HG03439 (cell line): ENCODE measurements around the gene PSTPIP2.

Experiments
- ATAC-seq: cut with Tn5 transposase; IDR thresholded peaks from one replicate; pipeline ENCODE4 v1.9.1; 2021; ENCODE audit warnings: mild to moderate bottlenecking, moderate library complexity; ENCODE audit not compliant: unreplicated experiment

Gene PSTPIP2

DNA sequence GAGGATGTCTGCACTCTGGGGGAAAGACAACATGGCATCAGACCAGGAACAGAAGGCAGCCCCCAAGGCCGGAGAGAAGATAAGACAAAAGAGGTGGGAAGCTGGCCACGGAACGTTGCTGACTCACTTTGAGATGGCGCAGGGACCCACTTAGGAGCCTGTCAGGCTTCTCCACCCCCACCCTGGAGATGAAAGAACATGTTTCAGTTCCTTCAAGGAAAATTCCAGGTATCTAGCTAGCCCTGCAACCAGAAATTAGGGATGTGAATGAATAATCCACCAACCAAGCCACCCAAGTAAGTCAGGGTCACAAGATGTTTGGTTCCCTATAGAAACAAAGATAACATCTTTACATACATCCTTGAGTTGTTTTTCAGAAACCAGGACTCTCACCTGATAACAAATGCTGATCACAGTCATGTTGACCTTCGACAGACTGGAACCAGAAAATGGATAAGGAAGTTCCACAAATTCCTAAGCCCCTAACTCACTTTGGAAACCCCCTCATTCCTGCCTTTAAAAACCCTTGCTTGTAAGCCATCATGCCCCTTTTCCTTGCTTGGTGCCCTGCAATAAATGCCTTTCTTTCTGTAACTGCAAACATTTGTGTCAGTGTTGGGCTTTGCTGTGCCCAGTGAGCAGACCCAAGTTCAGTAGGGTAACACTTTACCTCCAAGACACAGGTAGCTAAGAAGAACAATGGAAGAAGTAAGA, 31.9 kb downstream of the PSTPIP2 start:
- ATAC-seq, result no peak

DNA sequence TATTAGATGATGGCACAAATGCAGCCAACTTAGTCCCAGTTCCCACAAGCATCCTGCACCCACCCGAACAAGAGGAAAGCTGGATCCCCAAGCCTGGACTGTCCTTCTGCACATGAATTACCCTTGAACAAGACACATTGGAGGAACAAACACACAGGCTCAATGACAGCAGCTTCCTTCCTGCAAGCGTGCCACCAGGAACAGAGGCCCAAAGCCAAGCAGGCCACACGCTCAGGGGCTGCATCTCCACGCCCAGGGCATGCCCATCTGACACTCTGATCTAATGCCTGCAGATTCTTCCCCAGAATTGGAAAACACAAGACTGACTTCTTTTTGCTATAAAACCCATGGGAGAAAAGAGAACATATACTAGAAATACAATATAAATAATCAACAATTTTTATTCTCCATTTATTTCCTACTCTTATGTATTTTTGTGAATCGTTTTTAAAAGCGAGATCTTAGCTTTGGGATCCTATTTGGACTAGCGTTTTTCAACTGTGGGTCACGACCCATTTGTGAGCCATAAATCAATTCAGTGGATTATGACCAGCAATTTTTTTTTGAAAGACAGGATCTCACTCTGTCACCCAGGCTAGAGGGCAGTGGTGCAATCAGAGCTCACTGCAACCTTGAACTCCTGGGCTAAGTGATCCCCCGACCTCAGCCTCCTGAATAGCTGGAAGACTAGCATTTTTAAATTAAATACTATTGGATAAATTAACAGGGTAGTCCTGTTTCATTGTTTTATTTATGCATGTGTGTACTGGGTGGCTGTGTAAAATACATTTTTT, 34.4 kb downstream of the PSTPIP2 start:
- no peak for ATAC-seq

DNA sequence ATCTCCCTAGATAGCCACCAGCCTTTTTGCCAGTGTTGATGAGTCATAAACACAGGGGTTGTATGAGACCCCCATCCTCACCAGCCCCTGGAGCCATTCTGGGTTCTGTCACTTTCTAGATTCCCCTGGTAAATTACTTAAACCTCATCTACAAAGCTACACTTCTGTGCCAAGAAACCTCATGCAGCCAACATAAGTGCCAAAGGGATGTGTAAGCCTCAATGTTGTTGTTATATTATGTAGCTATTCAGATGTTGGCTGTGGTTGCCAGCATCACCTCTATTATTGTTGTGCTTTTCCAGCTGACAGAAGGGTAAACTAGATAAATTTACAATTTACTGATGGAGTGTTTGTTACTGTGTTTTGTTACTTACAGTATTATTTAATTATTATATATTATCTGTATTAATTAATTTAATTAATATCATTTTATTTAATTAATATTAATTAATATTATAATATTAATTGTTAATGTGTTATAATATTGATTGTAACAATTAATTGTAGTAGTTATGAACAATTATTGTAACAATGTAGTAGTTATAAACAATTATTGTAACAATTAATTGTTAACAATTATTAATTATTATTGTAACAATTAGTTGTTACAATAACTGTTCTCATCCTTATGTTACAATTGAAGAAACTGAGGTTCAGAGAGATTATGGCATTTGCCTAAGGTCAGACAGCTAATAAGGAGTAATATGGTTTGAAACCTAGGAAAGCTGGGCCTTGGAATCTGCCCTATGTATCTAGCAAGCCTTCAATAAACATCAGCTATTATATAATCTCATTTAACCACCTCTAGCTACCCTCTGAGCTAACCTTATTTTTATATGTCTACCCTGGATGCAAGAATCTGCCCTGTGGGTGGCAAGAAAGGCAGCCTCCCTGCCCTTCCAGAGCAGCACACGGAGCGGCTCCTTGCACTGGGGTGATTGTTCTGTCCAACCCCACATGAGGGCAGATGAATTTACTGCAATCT, 36.1 kb downstream of the PSTPIP2 start:
- no peak for ATAC-seq

DNA sequence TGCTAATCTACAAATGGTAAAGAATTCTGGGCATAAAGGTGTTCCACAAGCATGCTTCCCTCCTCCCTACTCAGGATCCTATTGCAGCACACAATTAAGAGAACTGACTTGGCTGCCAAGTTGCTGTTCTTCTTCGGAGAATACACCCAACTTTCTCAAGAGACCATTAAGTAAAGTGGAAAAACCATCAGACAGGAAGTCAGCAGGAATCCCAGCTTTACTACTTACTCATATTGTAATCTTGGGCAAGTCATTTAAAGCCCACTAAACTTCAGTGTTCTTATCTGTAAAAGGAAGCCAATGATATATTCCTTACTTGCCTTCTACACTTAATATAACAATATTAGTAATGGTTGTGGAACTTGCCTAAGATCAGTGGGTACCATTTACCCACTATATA, 37.8 kb downstream of the PSTPIP2 start:
- ATAC-seq, result no peak

DNA sequence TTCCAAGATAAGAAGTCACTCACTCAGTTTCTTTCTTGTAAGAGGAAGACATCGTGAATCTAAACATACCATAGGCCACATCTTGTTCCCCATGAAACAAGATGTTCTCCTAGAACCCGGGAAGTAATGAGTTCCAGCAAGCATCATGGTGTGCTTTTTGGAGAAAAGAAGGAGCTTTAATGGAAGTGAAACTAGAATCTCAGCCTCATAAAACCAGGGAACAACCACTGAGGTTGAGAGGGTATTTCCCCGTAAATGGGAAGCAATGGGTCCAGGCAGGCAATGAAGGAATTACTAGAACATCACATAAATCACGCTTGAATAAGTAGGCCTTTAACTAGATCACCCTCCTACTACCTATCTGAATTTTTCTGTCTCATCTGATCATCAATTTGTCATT, 40.3 kb downstream of the PSTPIP2 start:
- ATAC-seq, result no peak

DNA sequence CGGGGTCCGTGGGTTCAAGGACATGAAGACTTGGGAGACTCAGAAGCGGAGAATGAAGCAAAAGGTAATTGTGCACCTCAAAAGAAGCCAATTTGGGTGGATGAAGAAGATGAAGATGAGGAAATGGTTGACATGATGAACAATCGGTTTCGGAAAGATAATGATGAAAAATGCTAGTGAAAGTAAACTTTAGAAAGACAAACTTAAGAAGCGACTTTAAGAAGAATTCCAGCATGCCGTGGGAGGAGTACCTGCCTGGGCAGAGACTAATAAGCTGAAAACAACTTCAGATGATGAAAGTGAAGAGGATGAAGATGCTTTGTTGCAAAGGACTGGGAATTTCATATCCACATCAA, 43.5 kb downstream of the PSTPIP2 start:
- no peak for ATAC-seq

DNA sequence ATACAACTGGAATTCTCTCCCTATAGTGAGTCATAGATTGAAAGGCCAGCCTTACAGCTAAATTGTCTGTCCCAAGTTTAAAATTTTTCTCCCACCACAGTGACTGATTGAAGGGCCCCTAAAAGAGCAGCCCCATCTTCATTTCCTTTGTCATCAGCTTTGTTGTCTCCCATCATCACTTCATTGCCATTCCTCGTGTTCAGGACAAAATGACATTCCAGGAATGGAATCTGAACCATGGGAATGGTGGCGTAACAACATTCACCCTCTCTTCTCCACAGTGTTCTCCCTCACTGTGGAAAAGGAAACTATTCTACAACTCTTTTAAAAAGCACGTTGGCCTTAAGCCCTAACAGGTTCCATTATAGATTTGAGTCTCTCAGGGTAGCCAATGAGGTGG, 52.1 kb downstream of the PSTPIP2 start:
- no peak for ATAC-seq

DNA sequence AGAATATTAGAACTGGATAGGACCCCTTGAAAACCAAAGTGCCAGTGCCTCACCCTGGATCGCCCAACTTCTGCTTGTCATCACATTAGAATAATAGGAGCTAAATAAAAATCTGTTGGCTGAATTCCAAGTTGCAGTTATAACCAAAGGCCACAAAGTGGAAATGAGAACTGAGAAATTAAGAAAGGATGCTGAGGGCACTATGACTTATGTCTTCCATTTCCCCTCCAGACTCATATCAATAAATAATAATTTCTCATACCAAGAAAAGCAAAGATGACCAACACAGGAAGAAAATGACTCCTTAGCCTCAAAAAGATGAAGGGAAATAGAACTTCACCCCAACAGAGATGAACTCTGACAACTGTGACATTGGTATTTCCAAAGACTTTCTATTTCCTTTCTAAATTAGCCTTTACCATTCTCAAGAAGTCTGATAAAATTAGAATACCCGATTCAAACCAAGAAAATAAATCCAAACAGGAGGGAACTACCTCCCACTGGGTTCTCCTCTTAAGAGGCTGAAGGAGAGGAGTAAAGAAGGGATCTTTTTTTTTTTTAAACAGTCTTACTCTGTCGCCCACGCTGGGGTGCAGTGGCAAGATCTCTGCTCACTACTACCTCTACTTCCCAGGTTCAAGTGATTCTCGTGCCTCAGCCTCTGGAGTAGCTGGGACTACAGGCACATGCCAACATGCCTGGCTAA, 58.4 kb downstream of the PSTPIP2 start:
- peak; percentile 54 for ATAC-seq

DNA sequence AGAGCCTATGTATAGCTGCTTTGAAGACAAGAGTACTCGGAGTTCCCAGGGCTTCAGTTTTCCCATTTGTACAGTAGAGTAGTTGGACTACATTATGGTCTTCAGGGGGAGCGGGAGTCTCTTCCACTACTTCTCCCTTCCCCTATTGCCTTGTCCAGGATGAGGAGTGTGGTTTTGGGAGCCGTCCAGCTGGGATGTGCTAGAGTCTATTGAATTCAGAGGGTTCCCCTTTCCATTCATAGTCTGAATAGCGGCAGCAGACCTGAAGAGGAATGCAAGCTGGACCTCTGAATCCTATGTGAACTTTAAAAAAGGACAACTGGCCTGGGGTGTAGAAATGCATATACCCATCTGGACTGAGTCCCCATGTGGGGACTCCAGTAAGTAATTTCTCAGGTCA, 61.4 kb downstream of the PSTPIP2 start:
- no peak for ATAC-seq

DNA sequence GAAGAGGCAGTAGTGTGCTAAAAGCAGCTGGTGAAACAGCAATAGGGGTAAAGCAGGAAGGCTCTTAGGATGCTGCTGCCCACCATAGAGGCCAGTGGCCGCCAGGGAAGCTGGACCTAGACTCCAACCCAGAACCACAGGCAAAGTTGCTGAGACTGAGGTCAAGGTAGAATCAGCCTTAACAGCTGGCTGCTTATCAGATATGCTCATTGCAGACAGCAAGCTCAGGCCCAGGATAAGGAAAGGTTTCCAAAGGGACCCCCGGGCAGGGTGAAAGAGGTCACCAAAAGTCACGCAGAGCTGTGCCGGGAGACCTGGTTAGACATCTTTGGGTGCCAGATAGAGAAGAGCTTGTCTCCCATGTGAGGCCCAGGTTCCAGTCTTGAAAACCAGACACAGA, 62.0 kb downstream of the PSTPIP2 start:
- ATAC-seq, result no peak

DNA sequence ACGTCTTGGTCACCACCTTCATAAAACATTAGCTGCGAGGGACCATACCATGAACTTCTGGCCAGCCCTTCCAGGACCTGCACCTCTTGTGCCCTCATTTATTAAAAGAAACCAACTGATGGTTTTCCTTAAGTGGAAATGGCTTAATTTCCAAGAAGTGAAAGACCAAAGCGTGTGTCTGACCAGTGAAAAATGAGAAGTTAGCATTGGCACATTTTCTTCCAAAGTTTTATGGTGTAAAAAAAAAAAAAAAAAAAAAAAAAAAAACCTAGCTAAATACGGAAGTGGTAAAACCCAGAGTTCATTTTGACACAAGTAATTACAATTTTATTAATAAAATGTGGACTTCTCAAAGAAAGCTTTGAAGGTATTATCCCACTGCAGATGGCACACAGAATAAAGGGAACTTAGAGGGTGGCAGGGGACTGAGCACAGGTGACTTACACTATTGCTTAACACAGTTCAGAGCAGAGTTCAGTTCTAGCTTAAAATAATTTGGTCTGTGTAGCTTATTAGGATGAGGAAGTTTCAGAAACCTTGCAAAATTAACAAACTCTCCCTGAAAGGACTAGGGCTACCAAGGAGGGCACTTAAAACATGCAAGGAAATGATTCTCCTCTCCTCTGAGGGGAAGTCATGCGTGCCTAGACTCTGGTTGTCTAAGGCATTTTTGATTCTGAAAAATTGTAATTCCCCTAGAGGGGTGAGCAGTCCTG, 62.8 kb downstream of the PSTPIP2 start:
- ATAC-seq, result no peak

DNA sequence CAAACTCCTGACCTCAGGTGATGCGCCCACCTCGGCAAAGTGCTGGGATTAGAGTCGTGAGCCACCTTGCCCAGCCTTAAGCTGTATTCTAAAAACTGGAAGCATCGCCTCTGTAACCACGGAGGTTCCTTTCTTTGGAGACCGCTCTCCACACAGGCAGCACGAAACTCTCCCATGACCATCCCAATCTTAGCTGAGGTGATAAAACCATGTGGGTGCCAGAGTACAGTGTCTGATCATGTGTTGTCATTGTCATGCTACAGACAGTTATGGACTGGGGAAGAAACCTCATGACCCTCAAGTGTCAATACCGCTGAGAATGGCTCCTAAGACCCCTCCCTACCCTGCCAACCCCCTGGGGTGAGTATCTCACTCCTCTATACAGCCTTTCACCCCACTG, 63.5 kb downstream of the PSTPIP2 start:
- ATAC-seq, result no peak

DNA sequence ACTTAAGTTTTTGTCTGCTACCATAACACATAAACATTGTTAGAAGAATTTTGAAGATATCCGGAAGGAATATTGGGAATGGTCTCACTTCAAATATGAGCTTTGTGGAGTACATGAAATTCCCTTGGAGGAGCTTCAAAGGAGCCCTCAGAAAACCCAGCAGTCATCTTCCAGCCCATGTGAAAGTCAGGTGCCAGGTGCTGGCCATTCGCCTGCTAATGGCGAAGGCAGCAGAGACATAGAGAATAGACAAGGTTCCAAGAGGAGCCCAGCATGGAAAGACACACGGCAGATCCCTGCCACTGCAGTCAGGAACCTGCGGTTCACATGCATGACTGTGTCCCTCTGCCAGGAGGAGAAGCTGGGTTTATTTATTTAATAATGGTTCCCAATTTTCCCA, 64.9 kb downstream of the PSTPIP2 start:
- ATAC-seq, result no peak

DNA sequence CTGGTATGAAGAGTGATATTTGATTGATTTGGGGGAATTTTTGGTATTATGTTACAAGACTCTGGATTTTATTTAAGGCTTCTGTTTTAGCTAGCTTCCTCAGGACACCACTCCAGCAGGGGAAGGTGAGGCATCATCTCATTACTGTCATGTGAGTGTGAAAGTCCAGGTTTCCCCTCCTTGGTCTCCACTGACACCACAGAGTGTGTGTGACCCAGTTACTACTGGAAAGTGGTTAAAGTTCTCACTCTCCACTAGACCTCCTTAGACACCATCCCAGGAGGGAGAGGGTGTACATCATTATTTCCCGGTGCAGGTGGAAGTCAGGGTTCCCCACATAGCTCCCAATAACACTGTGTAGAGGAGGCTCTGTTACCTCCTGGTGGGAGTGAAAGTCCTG, 69.1 kb downstream of the PSTPIP2 start:
- ATAC-seq, result no peak

DNA sequence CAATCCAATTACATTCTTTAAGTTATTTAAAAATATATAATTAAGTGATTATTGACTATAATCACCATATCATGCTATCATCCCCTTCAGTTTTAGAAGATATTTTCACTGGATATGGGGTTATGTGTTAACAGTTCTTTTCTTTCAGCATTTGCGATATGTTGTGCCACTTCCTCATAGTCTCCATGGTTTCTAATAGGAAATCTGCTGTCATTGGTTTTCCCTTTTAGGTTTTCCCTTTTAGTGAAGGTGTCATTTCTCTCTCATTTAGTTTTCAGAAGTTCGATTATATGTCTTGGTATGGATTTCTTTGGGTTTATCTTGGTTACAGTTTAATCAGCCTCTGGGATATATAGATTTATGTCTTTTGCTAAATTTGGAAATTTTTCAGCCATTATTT, 70.2 kb downstream of the PSTPIP2 start:
- no peak for ATAC-seq

DNA sequence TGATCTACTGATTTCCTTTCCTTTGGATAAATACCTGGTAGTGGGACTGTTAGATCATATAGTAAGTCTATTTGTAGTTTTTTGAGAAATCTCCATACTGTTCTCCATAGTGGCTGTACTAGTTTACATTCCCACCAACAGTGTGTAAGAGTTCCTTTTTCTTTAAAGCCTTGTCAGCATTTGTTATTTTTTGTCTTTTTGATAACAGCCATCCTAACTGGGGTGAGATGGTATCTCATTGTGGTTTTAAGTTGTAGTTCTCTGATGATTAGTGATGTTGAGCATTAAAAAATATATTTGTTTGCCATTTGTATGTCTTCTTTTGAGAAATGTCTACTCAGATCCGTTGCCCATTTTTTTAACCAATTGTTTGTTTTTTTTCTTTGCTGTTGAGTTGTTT, 71.0 kb downstream of the PSTPIP2 start:
- no peak for ATAC-seq

DNA sequence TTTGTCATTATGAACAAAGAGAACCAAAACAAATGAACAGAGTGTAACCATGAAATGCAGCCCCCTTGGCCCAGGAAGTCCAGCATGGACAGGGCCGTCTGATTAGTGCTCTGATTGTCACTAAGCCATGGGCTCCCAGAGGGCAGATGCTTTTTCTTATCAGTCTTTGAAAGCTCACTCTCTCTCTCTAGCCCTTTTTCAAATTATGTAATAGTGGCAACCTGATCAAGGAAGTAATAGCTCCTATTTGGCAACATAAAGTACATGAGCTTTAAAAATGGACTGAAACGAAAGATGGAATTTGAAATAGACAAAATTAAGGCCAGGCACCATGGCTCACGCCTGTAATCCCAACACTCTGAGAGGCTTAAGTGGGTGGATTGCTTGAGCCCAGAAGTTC, 72.5 kb downstream of the PSTPIP2 start:
- ATAC-seq, result no peak

DNA sequence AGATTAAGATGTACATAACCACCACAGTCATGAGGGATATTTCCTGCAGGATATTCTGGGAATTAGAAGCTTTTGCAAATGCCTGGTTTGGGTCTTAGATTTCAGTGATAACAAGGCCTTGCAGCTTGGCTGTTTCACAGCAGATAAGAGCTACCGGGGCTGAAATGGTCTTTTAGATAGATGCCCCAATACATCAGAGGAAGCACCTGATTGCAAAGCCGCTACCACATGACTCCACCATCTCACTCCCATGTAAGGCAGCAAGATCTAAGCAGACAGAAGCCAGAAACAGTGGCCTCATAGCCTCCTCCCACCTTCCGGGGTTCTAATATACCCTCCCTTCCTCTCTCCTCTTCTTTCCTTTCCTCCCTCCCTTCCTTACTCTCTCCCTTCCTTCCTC, 73.8 kb downstream of the PSTPIP2 start:
- no peak for ATAC-seq

DNA sequence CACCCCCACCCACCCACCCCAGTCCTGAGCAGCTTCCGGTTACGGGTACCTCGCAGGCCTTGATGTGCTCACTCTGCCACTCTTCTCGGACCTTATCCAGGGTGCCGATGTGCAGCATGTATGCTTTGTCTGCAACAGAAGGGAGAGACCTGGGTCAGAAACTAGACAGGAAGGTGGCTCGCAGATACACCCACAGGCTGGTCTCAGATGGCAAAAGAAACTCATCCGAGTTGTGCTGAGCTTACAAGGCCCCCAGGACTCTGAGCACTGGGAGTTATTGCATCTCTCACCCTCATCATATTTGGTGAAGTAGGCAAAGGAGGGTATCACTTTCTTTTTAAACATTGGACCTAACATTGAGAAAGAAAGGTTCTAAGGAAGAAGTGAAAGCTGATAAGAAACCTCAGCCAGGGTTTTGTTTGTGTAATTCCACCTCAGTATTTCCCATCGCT, 74.3 kb downstream of the PSTPIP2 start:
- no peak for ATAC-seq

DNA sequence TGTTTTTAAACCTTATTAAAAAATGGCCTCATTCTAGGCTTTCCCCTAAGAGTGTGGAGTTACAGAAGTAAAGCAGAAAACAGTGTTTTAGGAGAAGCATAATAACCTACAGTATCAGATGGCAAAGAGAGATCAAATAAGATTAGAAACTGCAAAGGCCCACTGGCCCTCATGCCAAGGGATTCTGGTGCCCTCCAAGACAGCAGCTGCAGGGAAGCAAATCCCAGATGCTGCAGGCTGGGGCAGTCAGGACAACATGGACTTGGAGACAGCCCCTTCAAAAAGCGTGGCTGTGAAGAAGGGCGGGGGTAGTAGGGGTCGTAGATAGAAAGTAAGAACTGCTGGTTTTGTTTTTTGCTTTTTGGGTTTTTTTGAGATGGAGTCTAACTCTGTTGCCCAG, 76.6 kb downstream of the PSTPIP2 start:
- no peak for ATAC-seq
